Endothelial cell of umbilical vein (primary cell): ENCODE results near the gene WASF2. TPM values are rescaled to one million over a fixed set of nuclear protein-coding genes. Genes with fewer than 3 reads are reported as not detected.
A peak's percentile ranks its signal among the peaks of the same experiment; 100 is the strongest.

Experiments used
- BruUV-seq: library from RNA; stranded (reverse); fragments of 400-500 nt; replicated peaks from 2 replicates; lab custom pipeline; 2021; lab: Mats Ljungman, UMichigan
- CTCF ChIA-PET: fragments of 300-600, 350-600 bp; sonication (Branson Sonifier 250); formaldehyde crosslinking; loops from one replicate; lab custom pipeline; 2021; ENCODE audit warnings: antibody characterized with exemption, inconsistent platforms; lab: Charles Lee
- POLR2A ChIA-PET: fragments of 300-600, 350-600 bp; sonication (Branson Sonifier 250); formaldehyde crosslinking; loops from one replicate; lab custom pipeline; 2021; ENCODE audit warnings: antibody characterized with exemption, inconsistent platforms; lab: Charles Lee
- DNase-seq: peaks from one replicate; pipeline ENCODE4 v3.0.0-alpha.2; 2011; ENCODE audit warnings: low read depth, low spot score
- FAIRE-seq: peaks from 2 replicates; lab custom pipeline; 2011; peaks lifted over from hg19 to GRCh38; lab: Jason Lieb, UNC
- H2AFZ ChIP-seq: 2 replicates; pipeline ENCODE4 v1.6.0; 2012; ENCODE audit warnings: low read depth, low read length, control low read depth, inconsistent platforms
- H3K27ac ChIP-seq: 2 replicates; pipeline ENCODE4 v1.5.1; 2011; ENCODE audit warnings: low read depth, mild to moderate bottlenecking, control low read depth, low read length, moderate library complexity; ENCODE audit not compliant: insufficient read depth
- H3K27me3 ChIP-seq, 2 experiments: 2 replicates each; pipeline versions ENCODE4 v1.6.0 to v1.6.1; 2011; ENCODE audit warnings: low read length in 2 of 2, mixed read lengths in 1 of 2; ENCODE audit not compliant: control insufficient read depth in 2 of 2, insufficient read depth in 2 of 2
- H3K36me3 ChIP-seq, 2 experiments: 2 replicates in 1 of 2; 3 replicates in 1 of 2; pipeline ENCODE4 v1.5.1; 2011; ENCODE audit warnings: low read length in 2 of 2, mild to moderate bottlenecking in 1 of 2, moderate library complexity in 1 of 2; ENCODE audit not compliant: control insufficient read depth in 2 of 2, insufficient read depth in 2 of 2; ENCODE audit errors: extremely low read depth in 1 of 2
- H3K4me1 ChIP-seq: 3 replicates; pipeline ENCODE4 v1.5.1; 2011; ENCODE audit warnings: mild to moderate bottlenecking, low read length; ENCODE audit not compliant: control insufficient read depth, insufficient read depth; ENCODE audit errors: extremely low read depth
- H3K4me2 ChIP-seq: 2 replicates; pipeline ENCODE4 v1.6.1; 2011; ENCODE audit warnings: low read length, control low read depth, mixed read lengths; ENCODE audit not compliant: insufficient read depth
- H3K4me3 ChIP-seq, 3 experiments: fragments of 200-600 bp in 1 of 3; sonication (generic), shearing (Covaris generic) in 1 of 3; replicated peaks in 1 of 3; 2 replicates each; pipeline ENCODE4 v1.5.1; 2011 to 2016; ENCODE audit warnings: control low read depth in 3 of 3, low read length in 3 of 3, mild to moderate bottlenecking in 2 of 3, inconsistent platforms in 1 of 3, low read depth in 1 of 3, moderate library complexity in 1 of 3; ENCODE audit not compliant: insufficient read depth in 1 of 3
- H3K79me2 ChIP-seq: 2 replicates; pipeline ENCODE4 v1.6.0; 2012; ENCODE audit warnings: low read length, inconsistent platforms; ENCODE audit not compliant: control insufficient read depth, insufficient read depth
- H3K9ac ChIP-seq: replicated peaks from 2 replicates; pipeline ENCODE3; 2011; ENCODE audit warnings: low read length, control low read depth; ENCODE audit not compliant: insufficient read depth; ENCODE audit errors: extremely low read depth
- H3K9me1 ChIP-seq: replicated peaks from 3 replicates; pipeline ENCODE4 v1.6.0; 2011; ENCODE audit warnings: mild to moderate bottlenecking, low read length; ENCODE audit not compliant: control insufficient read depth, insufficient read depth; ENCODE audit errors: extremely low read depth
- H3K9me3 ChIP-seq: replicated peaks from 2 replicates; pipeline ENCODE4 v1.5.1; 2012; ENCODE audit warnings: low read length, inconsistent platforms; ENCODE audit not compliant: control insufficient read depth, insufficient read depth
- H4K20me1 ChIP-seq: replicated peaks from 2 replicates; pipeline ENCODE3; 2011; ENCODE audit warnings: mild to moderate bottlenecking, low read length; ENCODE audit not compliant: control insufficient read depth, insufficient read depth; ENCODE audit errors: extremely low read depth
- EZH2 ChIP-seq: IDR thresholded peaks from 2 replicates; pipeline ENCODE4 v1.6.1; 2012; ENCODE audit warnings: borderline replicate concordance, low read depth, mild to moderate bottlenecking, moderate library complexity, low read length, inconsistent platforms; ENCODE audit not compliant: severe bottlenecking
- FOS ChIP-seq: IDR thresholded peaks from 2 replicates; pipeline ENCODE4 v1.6.1; 2011; ENCODE audit warnings: mild to moderate bottlenecking, low read length, moderate library complexity, borderline replicate concordance; ENCODE audit not compliant: insufficient read depth
- GATA2 ChIP-seq: IDR thresholded peaks from 2 replicates; pipeline ENCODE4 v1.7.0; 2011; ENCODE audit warnings: low read depth, mild to moderate bottlenecking, moderate library complexity, mixed read lengths, low read length; ENCODE audit not compliant: insufficient read length, insufficient read depth
- JUN ChIP-seq: IDR thresholded peaks from 2 replicates; pipeline ENCODE4 v1.6.1; 2011; ENCODE audit warnings: borderline replicate concordance, low read depth; ENCODE audit not compliant: insufficient read length, insufficient read depth
- MYC ChIP-seq: IDR thresholded peaks from one replicate; pipeline ENCODE4 v1.6.1; 2011; ENCODE audit warnings: mild to moderate bottlenecking, low read depth, low read length
- POLR2A ChIP-seq: IDR thresholded peaks from 2 replicates; pipeline ENCODE4 v1.6.1; 2012; ENCODE audit warnings: low read depth, mild to moderate bottlenecking, control low read depth, low read length
- POLR2AphosphoS5 ChIP-seq: IDR thresholded peaks from 2 replicates; pipeline ENCODE4 v1.6.1; 2012; ENCODE audit warnings: low read depth, mild to moderate bottlenecking, control low read depth, low read length, moderate library complexity; ENCODE audit not compliant: insufficient read depth
- dilution Hi-C: fragments of 300-500 bp; cut with MboI; formaldehyde crosslinking; loops from one replicate; pipeline ENCODE4 v1.15.0; 2019; ENCODE audit warnings: low sequenced_read_pairs; ENCODE audit not compliant: extremely low pct_ligation_motif_present
- intact Hi-C: fragments of 100-400 bp; cut with micrococcal nuclease; formaldehyde crosslinking; loops from one replicate; pipeline ENCODE4 v1.10.0; 2022
- polyA plus RNA-seq, 4 experiments: library from polyadenylated mRNA; depleted of rRNA in 3 of 4; stranded (reverse) in 3 of 4; unstranded in 1 of 4; fragments of >200 nt; gene quantifications; 2 replicates each; pipeline versions ENCODE4 v1.2.1 to v1.2.3, GENCODE V29; 2011 to 2012; ENCODE audit warnings: missing spikeins in 1 of 4
- total RNA-seq: library from RNA; stranded (reverse); gene quantifications from 2 replicates; pipeline ENCODE4 v1.2.3, GENCODE V29; 2021
- TF ChIP-seq, protein P1 (sequence below): IDR thresholded peaks from 2 replicates; pipeline ENCODE4 v1.6.1; 2011; ENCODE audit not compliant: insufficient read depth, insufficient read length
- TF ChIP-seq, protein P2 (sequence below), 2 donors: IDR thresholded peaks; 1 replicate in 1 of 2; 2 replicates in 1 of 2; pipeline ENCODE4 v1.5.1; 2011; ENCODE audit warnings: low read length in 2 of 2, mild to moderate bottlenecking in 2 of 2, moderate library complexity in 2 of 2, control low read depth in 1 of 2, inconsistent platforms in 1 of 2, low read depth in 1 of 2; ENCODE audit not compliant: insufficient read depth in 1 of 2; ENCODE audit errors: extremely low read depth in 1 of 2

The WASF2 gene
- total and polyA plus RNA-seq, 2 donors (not counting 3 experiments of a cell fraction or from before 2014, with no cell fraction given): 76.9 to 172 TPM

DNA sequence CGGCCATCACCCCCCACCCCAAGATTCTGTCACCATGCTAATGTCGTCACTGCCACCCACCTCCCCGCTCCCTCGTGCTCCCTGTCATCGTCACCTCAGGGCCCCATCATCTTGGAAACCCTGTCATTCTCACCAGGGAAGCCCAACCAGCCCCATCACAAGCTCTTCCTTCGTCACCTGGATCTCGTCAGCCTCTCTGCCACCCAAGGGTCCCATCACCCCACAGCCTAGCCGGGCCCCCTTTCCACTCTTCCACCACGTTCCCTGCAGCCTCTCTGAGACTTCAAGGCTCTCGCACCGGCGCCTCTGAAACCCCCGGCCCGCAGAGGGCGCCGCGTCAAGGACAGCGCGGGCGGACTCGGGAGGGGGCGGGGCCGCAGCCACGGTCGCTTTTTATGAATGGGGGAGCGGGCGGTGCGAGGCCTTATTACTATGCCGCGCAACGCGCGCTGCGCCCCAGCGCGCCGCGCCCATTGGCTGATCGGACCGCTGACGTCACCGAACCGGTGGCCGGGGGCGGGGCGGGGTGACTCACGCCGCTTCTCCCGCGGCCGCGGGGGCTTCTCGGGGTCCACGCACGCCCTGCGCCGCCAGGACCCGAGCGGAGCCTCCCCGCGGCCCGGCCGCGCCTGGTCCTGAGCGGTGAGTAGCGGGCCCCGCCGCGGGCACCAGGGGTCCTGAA, 97.7 kb downstream of the WASF2 start, which contains the start of gene GPR3:
Gene GPR3 (plus strand): TSS at position 527 of the 682 bp plus-strand sequence. CDS start 1,177 bp downstream, outside the sequence.
- peak; percentile 93 for DNase-seq
- FAIRE-seq: peak; percentile 93
- BruUV-seq: no TSS peak

More for the DNA sequence above, 97.7 kb downstream of the WASF2 start, which contains the start of gene GPR3:
- Histone ChIP-seq H4K20me1 (no peaks in the 10 kb centered on the region), H3K27ac (peak within 1 kb of the TSS; percentile 73), H3K4me3 (peak within 1 kb of the TSS; percentile 46 to 80 (median 70)), H3K4me2 (peak within 1 kb of the TSS; percentile 84), H3K27me3 (no peaks in the 10 kb centered on the region), H2AFZ (peak within 1 kb of the TSS; percentile 91), H3K36me3 (no peaks in the 10 kb centered on the region), H3K9me1 (no peaks in the 10 kb centered on the region), H3K9ac (peak within 1 kb of the TSS; percentile 87), H3K4me1 (peaks cover 21% of the 10 kb centered on the region), H3K9me3 (no peaks in the 10 kb centered on the region), H3K79me2 (peaks cover 5% of the 10 kb centered on the region)
- dilution Hi-C loops: no loop called here
- ChIA-PET POLR2A (no interaction called here), CTCF (interaction anchor here (0.7 to 7.4 kb wide), 13 partner anchors 20 to 348 kb away, joined by 3 to 161 read pairs (median 6); partner anchors contain the start of gene MAP3K6)
- TF ChIP-seq GATA2 (no peak), JUN (peak; percentile 61), POLR2AphosphoS5 (peak; percentile 10), EZH2 (no peak), POLR2A (no peak), FOS (peak; percentile 88), MYC (no peak)
- TF ChIP-seq, protein P1, sequence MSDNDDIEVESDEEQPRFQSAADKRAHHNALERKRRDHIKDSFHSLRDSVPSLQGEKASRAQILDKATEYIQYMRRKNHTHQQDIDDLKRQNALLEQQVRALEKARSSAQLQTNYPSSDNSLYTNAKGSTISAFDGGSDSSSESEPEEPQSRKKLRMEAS: no peak
- TF ChIP-seq, protein P2, sequence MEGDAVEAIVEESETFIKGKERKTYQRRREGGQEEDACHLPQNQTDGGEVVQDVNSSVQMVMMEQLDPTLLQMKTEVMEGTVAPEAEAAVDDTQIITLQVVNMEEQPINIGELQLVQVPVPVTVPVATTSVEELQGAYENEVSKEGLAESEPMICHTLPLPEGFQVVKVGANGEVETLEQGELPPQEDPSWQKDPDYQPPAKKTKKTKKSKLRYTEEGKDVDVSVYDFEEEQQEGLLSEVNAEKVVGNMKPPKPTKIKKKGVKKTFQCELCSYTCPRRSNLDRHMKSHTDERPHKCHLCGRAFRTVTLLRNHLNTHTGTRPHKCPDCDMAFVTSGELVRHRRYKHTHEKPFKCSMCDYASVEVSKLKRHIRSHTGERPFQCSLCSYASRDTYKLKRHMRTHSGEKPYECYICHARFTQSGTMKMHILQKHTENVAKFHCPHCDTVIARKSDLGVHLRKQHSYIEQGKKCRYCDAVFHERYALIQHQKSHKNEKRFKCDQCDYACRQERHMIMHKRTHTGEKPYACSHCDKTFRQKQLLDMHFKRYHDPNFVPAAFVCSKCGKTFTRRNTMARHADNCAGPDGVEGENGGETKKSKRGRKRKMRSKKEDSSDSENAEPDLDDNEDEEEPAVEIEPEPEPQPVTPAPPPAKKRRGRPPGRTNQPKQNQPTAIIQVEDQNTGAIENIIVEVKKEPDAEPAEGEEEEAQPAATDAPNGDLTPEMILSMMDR (IDR thresholded peaks at IDR 0.05; ENCODE audit: extremely low read depth in 1 of 2, insufficient read depth in 1 of 2, low read depth in 1 of 2, low read length in 2 of 2): peak; percentile 66 to 72
- intact Hi-C loops: loop anchor here (1.0 to 10.0 kb wide), 7 partner anchors 26 to 350 kb away; partner anchors contain the start of genes MAP3K6 and TMEM222
